Panc1 (cell line): ENCODE data around the gene VAPA. TPM values are rescaled to one million over a fixed set of nuclear protein-coding genes. Genes with fewer than 3 reads are reported as not detected.

Experiments
- ATAC-seq: fragments of 200-7000 bp; cut with Tn5 transposase; 2 replicates; pipeline ENCODE4 v1.9.1; 2020; ENCODE audit warnings: mild to moderate bottlenecking, moderate library complexity
- BruUV-seq: library from RNA; stranded (reverse); fragments of 400-500 nt; replicated peaks from 2 replicates; lab custom pipeline; 2021; lab: Mats Ljungman, UMichigan
- CTCF ChIA-PET: fragments of 300-600 bp; sonication (Branson Sonifier 250); formaldehyde crosslinking; loops from one replicate; lab custom pipeline; 2022; ENCODE audit warnings: antibody characterized with exemption; lab: Charles Lee
- POLR2A ChIA-PET: fragments of 300-600 bp; sonication (Branson Sonifier 250); formaldehyde crosslinking; loops from one replicate; lab custom pipeline; 2022; ENCODE audit warnings: antibody characterized with exemption; lab: Charles Lee
- DNase-seq: peaks from one replicate; pipeline ENCODE4 v3.0.0-alpha.2; 2010; ENCODE audit warnings: low read depth, low spot score
- H3K27ac ChIP-seq: 2 replicates; pipeline ENCODE4 v1.5.1; 2011; ENCODE audit warnings: mild to moderate bottlenecking, low read length, inconsistent platforms
- H3K27me3 ChIP-seq: fragments of 200-500 bp; sonication (Bioruptor generic); 2 replicates; pipeline ENCODE4 v1.6.0; 2014; ENCODE audit warnings: low read length, inconsistent platforms; ENCODE audit not compliant: control insufficient read depth, insufficient read depth
- H3K36me3 ChIP-seq: fragments of 200-500 bp; sonication (Bioruptor generic); 2 replicates; pipeline ENCODE4 v1.5.1; 2014; ENCODE audit warnings: inconsistent platforms, mild to moderate bottlenecking, low read length, moderate library complexity; ENCODE audit not compliant: control insufficient read depth, insufficient read depth
- H3K4me1 ChIP-seq: 2 replicates; pipeline ENCODE4 v1.5.1; 2011; ENCODE audit warnings: inconsistent platforms, mild to moderate bottlenecking, low read length, moderate library complexity; ENCODE audit not compliant: control insufficient read depth, insufficient read depth
- H3K4me3 ChIP-seq, 2 experiments: 2 replicates each; pipeline ENCODE4 v1.5.1; 2011 to 2012; ENCODE audit warnings: low read depth in 2 of 2, low read length in 2 of 2, mild to moderate bottlenecking in 2 of 2, inconsistent platforms in 1 of 2, moderate library complexity in 1 of 2
- H3K9me3 ChIP-seq: fragments of 200-500 bp; sonication (Bioruptor generic); 2 replicates; pipeline ENCODE4 v1.5.1; 2014; ENCODE audit warnings: low read depth, mild to moderate bottlenecking, inconsistent platforms, low read length, moderate library complexity; ENCODE audit not compliant: control insufficient read depth, insufficient read depth
- CTCF ChIP-seq: fragments of 450-650 bp; IDR thresholded peaks from 2 replicates; pipeline ENCODE4 v1.5.1; 2017; ENCODE audit warnings: mild to moderate bottlenecking
- POLR2AphosphoS5 ChIP-seq: IDR thresholded peaks from 2 replicates; pipeline ENCODE4 v1.6.1; 2012; ENCODE audit warnings: mild to moderate bottlenecking, low read depth, low read length, moderate library complexity
- REST ChIP-seq, 2 experiments: IDR thresholded peaks; 2 replicates each; pipeline ENCODE4 v1.6.1; 2011 to 2012; ENCODE audit warnings: low read depth in 2 of 2, control low read depth in 1 of 2, low read length in 1 of 2, mild to moderate bottlenecking in 1 of 2, moderate library complexity in 1 of 2; ENCODE audit not compliant: insufficient read depth in 1 of 2
- SIN3A ChIP-seq: IDR thresholded peaks from 2 replicates; pipeline ENCODE4 v1.6.1; 2012; ENCODE audit warnings: low read depth, mild to moderate bottlenecking, low read length, moderate library complexity, borderline replicate concordance; ENCODE audit not compliant: insufficient read depth
- TCF7L2 ChIP-seq: IDR thresholded peaks from 2 replicates; pipeline ENCODE4 v1.6.1; 2011; ENCODE audit warnings: mild to moderate bottlenecking, low read depth, low read length, inconsistent platforms
- in situ Hi-C: cut with HindIII; loops from 2 replicates; pipeline ENCODE4 v1.10.0; 2016; ENCODE audit warnings: low sequenced_read_pairs, low pct_unique_long_range_greater_than_20kb
- intact Hi-C: fragments of 100-400 bp; cut with micrococcal nuclease; formaldehyde crosslinking; loops from one replicate; pipeline ENCODE4 v1.10.0; 2022; ENCODE audit not compliant: unreplicated experiment
- total RNA-seq: library from RNA; stranded (reverse); gene quantifications from one replicate; pipeline ENCODE4 v1.2.1, GENCODE V29; 2021; ENCODE audit not compliant: unreplicated experiment

VAPA gene
- total RNA-seq, 1 experiment from 2014 or later = 228 TPM

- ChIA-PET POLR2A (no interaction called here), CTCF (no interaction called here)
- Histone ChIP-seq H3K27me3 (no peaks in the 10 kb centered on the region), H3K27ac (no peak overlapping the region), H3K36me3 (peaks cover 43% of the 10 kb centered on the region), H3K4me3 (no peak overlapping the region), H3K9me3 (no peaks in the 10 kb centered on the region), H3K4me1 (no peaks in the 10 kb centered on the region)
- in situ Hi-C loops = no loop called here
- no TSS peak for BruUV-seq
- DNase-seq = no peak
- ATAC-seq = no peak
- TF ChIP-seq SIN3A = no peak
- no peak for TF ChIP-seq REST (IDR thresholded peaks at IDR 0.05; ENCODE audit: insufficient read depth in 1 of 2, low read depth in 2 of 2, low read length in 1 of 2)
- TF ChIP-seq TCF7L2 = no peak
- TF ChIP-seq CTCF = no peak
- TF ChIP-seq POLR2AphosphoS5 = no peak
- intact Hi-C loops = no loop called here
Observed at GRCh38 chr18:9941103-9941502, 27.3 kb downstream of the VAPA start.

GRCh38 chr18:9941660-9942059 lies 27.8 kb downstream of the VAPA start:
- no peak for TF ChIP-seq CTCF
- no peak for TF ChIP-seq SIN3A
- no peak overlapping the region for H3K4me3 ChIP-seq
- peaks cover 42% of the 10 kb centered on the region for H3K36me3 ChIP-seq
- no peak overlapping the region for H3K27ac ChIP-seq
- DNase-seq (no peak), ATAC-seq (no peak)
- no peaks in the 10 kb centered on the region for H3K27me3 ChIP-seq
- CTCF ChIA-PET = no interaction called here
- intact Hi-C loops (no loop called here), in situ Hi-C loops (no loop called here)
- H3K9me3 ChIP-seq = no peaks in the 10 kb centered on the region
- POLR2A ChIA-PET = no interaction called here
- no peaks in the 10 kb centered on the region for H3K4me1 ChIP-seq
- no TSS peak for BruUV-seq
